ENCODE data around the gene ARF4. TPM values are rescaled to one million over a fixed set of nuclear protein-coding genes. Genes with fewer than 3 reads are reported as not detected.

The ARF4 gene
- total and polyA plus RNA-seq, 10 of the 15 experiments (the other 5 are each of a cell fraction or from before 2014, with no cell fraction given) = 66.2 to 283 (median 128) TPM

GRCh38 chr3:57597127-57597923 is at the start of gene ARF4 (continued):
- peak; percentile 23; the same call in 1 of the 2 replicates for TF ChIP-seq IRF4 (IDR thresholded peaks at IDR 0.05; ENCODE audit: low read depth, low read length)
- TF ChIP-seq POLR2A (IDR thresholded peaks at IDR 0.05; ENCODE audit: low read depth, low read length) = peak; percentile 83
- TF ChIP-seq SMC3 (IDR thresholded peaks at IDR 0.05; ENCODE audit: borderline replicate concordance, low read length) = peak; percentile 24; the same call in 1 of the 2 replicates
- TF ChIP-seq IRF3 (IDR thresholded peaks at IDR 0.05) = 0 out of 2 replicates have a peak, but pooled peaks have one; percentile 19
- peak; percentile 18; the same call in 1 of the 2 replicates for TF ChIP-seq DPF2 (IDR thresholded peaks at IDR 0.05)
- no peak for TF ChIP-seq JUNB (IDR thresholded peaks at IDR 0.05)
- TF ChIP-seq TCF12 (IDR thresholded peaks at IDR 0.05; ENCODE audit: low read depth, low read length) = peak; percentile 19; the same call in 1 of the 2 replicates
- TF ChIP-seq E2F4 (IDR thresholded peaks at IDR 0.05; ENCODE audit: low read depth, low read length) = no peak
- peak; percentile 44 for TF ChIP-seq NBN (IDR thresholded peaks at IDR 0.05)
- TF ChIP-seq POLR2AphosphoS5 (IDR thresholded peaks at IDR 0.05; ENCODE audit: low read length) = peak; percentile 99
- peak; percentile 69 for TF ChIP-seq RFX5 (IDR thresholded peaks at IDR 0.05; ENCODE audit: low read depth, low read length)
- peak; percentile 80; the same call in 1 of the 2 replicates for TF ChIP-seq TCF3 (IDR thresholded peaks at IDR 0.05; ENCODE audit: borderline replicate concordance, insufficient read depth, low read depth, low read length)
- TF ChIP-seq CBX5 (IDR thresholded peaks at IDR 0.05; ENCODE audit: low read depth) = peak; percentile 41; the same call in 1 of the 2 replicates
- TF ChIP-seq TAF1 (IDR thresholded peaks at IDR 0.05; ENCODE audit: borderline replicate concordance, low read depth, low read length) = peak; percentile 92
- TF ChIP-seq YY1 (IDR thresholded peaks at IDR 0.05; ENCODE audit: low read depth, low read length) = peak; percentile 80
- peak; percentile 80 for TF ChIP-seq MYC (IDR thresholded peaks at IDR 0.05; ENCODE audit: insufficient read depth, insufficient read length, insufficient replicate concordance, low read length, severe bottlenecking)
- no peak for TF ChIP-seq ZNF217 (IDR thresholded peaks at IDR 0.05)
- no peak for TF ChIP-seq PRDM15 (CRISPR knock-in tag; IDR thresholded peaks at IDR 0.05)
- 0 out of 2 replicates have a peak, but pooled peaks have one; percentile 59 for TF ChIP-seq GATAD2B (conservative IDR thresholded peaks at IDR 0.05; ENCODE audit: low read depth)
- no peak for TF ChIP-seq ZNF384 (IDR thresholded peaks at IDR 0.05; ENCODE audit: borderline replicate concordance, low read depth, low read length)
- TF ChIP-seq HSF1 (IDR thresholded peaks at IDR 0.05; ENCODE audit: low read depth, low read length) = no peak
- no peak; the same call in 1 of the 2 replicates for TF ChIP-seq ESRRA (IDR thresholded peaks at IDR 0.05; ENCODE audit: low read length)
- no peak for TF ChIP-seq SUZ12 (IDR thresholded peaks at IDR 0.05; ENCODE audit: unreplicated experiment)
- TF ChIP-seq SIN3A (IDR thresholded peaks at IDR 0.05; ENCODE audit: low read depth, low read length) = 0 out of 2 replicates have a peak, but pooled peaks have one; percentile 63
- TF ChIP-seq NR2C1 (IDR thresholded peaks at IDR 0.05) = peak; percentile 41; the same call in 1 of the 2 replicates
